GM18507 (cell line): ENCODE measurements around the gene VAMP1.
A peak's percentile ranks its signal among the peaks of the same experiment; 100 is the strongest.
"Not testable (repeated sequence)": the region's sequence is repeated elsewhere in the genome, so short reads cannot be mapped to it uniquely, and the experiment has no call there.

ENCODE experiments used
- DNase-seq: peaks from one replicate; pipeline ENCODE4 v3.0.0; 2011; ENCODE audit warnings: low read depth; ENCODE audit not compliant: insufficient read length; ENCODE audit errors: extremely low spot score
- FAIRE-seq: peaks from 2 replicates; lab custom pipeline; 2011; peaks lifted over from hg19 to GRCh38; lab: Jason Lieb, UNC

VAMP1 gene

DNA sequence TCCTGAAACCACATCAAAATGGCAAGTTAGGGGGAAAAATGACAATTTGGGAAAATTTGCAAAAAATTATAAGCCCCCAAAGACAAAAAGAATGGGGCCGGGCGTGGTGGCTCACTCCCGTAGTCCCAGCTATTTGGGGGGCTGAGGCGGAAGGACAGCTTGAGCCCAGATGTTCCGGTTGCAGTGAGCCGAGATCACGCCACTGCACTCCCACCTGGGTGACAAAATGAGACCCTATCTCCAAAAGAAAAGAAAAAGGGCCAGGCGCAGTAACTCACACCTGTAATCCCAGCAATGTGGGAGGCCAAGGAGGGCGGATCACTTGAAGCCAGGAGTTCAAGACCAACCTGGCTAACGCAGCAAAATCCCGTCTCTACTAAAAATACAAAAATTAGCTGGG lies 2.0 kb upstream of the VAMP1 start:
- no peak for FAIRE-seq
- no peak for DNase-seq

- no peak for FAIRE-seq
- no peak for DNase-seq
These were observed 1.5 kb upstream of the VAMP1 start for GRCh38 chr12:6471989-6472360.

DNA sequence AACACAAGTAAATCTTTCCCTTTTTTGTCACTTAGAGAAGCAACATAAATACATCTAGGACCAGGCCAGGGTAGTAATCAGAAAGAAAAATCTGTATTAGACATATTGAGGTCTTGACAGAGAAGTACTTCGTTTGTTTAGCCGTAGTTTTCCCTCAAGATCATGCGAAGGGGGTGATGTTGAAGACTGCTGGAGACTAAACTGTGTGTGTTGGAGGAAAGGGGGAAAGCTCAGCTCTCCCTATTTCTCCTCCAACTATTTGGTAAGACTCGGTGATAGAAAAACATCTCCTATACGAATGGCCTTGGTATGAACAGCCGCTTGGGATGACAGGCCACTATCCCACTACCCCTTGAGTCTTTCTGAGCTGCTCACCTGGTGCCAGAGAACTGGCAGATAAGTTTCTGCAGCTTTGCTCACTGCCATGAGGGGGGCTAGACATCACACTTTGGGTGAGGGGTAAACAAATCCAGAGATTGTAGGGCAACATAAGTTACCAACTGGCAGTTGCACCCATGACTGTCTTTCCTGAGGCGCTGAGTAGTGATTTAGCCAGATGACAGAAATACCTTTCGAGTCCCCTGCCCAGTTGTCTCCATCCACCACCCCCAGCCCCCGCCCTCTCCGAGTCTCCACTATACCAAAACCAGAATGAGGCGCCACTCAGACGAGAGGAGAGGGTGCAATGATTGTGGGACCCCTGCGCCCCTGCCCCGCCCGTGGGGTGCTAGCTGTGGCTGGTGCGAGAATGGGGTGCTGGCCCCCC lies 685 bp downstream of the VAMP1 start:
- no peak for FAIRE-seq
- DNase-seq = no peak

- DNase-seq (no peak), FAIRE-seq (no peak)
These were observed 1.4 kb downstream of the VAMP1 start for GRCh38 chr12:6469092-6469491.

- FAIRE-seq = no peak
- DNase-seq = no peak
These were observed 2.2 kb downstream of the VAMP1 start for GRCh38 chr12:6468283-6468575.

GRCh38 chr12:6467571-6468282 lies 2.8 kb downstream of the VAMP1 start:
- not testable (repeated sequence) for FAIRE-seq, DNase-seq

DNA sequence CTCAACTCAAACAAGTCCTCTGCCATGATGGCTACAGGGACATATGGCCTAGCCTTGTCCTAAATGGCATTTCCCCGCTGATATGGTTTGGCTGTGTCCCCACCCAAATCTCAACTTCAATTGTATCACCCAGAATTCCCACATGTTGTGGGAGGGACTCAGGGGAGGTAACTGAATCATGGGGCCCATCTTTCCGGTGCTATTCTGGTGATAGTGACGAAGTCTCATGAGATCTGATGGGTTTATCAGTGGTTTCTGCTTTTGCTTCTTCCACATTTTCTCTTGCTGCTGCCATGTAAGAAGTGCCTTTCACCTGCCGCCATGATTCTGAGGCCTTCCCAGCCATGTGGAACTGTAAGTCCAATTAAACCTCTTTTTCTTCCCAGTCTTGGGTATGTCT lies 3.7 kb downstream of the VAMP1 start:
- not testable (repeated sequence) for FAIRE-seq, DNase-seq

- no peak for DNase-seq
- FAIRE-seq = no peak
These were observed 4.3 kb downstream of the VAMP1 start for GRCh38 chr12:6466184-6466573.

- no peak for DNase-seq
- FAIRE-seq = peak; percentile 50
These were observed 4.9 kb downstream of the VAMP1 start for GRCh38 chr12:6465467-6466183.

- FAIRE-seq (no peak), DNase-seq (no peak)
These were observed 5.9 kb downstream of the VAMP1 start for GRCh38 chr12:6464531-6464930.

DNA sequence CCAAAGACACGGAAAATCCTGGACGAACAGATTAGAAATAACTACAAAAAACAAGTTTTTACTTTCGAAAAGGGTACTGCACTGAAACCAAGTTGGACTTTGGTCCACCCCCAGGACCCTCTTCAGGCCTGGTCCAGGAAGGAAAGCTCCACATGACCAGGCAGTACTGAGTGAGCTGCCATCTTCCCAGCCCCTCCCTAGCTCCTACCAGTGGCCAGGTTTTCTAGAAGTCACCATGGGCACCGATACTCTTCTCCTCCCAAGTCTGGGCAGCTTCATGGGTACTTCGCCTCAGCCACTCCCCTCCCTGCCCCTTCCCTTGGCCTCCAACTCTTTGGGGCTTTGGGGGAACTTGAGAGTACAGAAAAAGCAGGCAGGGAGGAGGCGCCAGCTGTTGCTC lies 6.6 kb downstream of the VAMP1 start:
- FAIRE-seq (no peak), DNase-seq (no peak)

DNA sequence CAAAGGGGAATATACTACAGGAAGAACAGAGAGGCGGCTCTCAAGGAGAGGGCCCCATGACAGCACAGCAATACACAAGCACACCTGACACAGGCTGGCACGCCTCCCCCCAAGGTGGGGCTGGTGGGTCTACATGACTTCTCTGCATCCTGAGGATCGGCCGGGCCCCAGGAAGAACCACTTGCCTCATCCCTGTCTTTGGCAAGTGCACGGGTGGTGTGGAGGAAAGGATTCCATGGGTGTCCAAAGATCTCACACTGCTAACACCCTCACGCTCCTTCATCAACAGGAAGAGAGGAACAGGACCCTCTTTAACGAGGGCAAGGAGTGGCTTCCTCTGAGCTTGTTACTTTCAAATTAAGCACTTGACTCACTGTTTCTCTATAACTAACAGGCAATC lies 7.3 kb downstream of the VAMP1 start:
- no peak for FAIRE-seq
- no peak for DNase-seq

- DNase-seq (no peak), FAIRE-seq (no peak)
These were observed 8.1 kb downstream of the VAMP1 start for GRCh38 chr12:6462234-6462995.

- DNase-seq = peak; percentile 77
- FAIRE-seq = peak; percentile 100
These were observed 8.9 kb downstream of the VAMP1 start for GRCh38 chr12:6461401-6462233.

- DNase-seq (no peak), FAIRE-seq (no peak)
These were observed 9.6 kb downstream of the VAMP1 start for GRCh38 chr12:6460751-6461371.

GRCh38 chr12:6459004-6459337 lies 11.5 kb downstream of the VAMP1 start:
- FAIRE-seq (no peak), DNase-seq (no peak)

DNA sequence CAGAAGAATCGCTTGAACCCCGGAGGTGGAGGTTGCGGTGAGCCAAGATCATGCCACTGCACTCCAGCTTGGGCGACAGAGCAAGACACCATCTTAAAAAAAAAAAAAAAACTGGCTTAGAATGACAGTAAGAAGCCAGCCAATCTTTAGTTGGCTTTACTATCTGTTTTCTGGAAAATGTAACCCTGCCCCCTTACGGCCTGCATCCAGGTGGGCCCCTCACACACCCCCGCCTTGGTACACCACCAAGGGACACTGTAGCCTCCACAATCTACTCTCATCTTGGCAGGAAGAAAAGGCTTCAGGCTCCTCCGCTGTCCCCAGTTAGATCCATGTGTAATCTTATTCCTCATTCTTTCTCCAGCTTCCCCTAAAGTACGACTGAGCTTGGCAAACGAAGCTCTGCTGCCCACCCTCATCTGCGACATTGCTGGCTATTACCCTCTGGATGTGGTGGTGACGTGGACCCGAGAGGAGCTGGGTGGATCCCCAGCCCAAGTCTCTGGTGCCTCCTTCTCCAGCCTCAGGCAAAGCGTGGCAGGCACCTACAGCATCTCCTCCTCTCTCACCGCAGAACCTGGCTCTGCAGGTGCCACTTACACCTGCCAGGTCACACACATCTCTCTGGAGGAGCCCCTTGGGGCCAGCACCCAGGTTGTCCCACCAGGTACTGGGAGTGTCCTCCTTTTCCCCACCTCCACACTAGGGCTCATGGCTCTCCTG lies 12.0 kb downstream of the VAMP1 start:
- FAIRE-seq (no peak), DNase-seq (no peak)

DNA sequence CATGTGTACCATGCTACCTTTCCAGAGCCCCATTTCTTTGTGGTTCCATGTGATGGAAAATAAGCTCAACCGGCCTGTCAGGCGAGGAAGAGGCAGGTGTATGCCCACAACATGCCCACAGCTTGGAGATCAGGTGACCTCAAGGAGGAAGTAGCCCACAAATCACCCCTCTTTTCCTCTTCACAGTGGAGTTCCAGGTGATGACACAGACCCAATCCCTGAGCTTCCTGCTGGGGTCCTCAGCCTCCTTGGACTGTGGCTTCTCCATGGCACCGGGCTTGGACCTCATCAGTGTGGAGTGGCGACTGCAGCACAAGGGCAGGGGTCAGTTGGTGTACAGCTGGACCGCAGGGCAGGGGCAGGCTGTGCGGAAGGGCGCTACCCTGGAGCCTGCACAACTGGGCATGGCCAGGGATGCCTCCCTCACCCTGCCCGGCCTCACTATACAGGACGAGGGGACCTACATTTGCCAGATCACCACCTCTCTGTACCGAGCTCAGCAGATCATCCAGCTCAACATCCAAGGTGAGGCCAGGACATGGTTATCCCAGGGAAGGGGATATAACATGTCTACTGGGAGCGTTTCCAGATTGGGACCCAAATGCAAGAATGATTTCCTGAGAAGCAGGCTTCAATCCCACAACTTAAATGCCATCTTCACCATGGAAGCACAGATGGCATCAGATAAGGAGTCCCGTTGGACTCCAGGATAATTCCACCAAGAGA lies 13.1 kb downstream of the VAMP1 start:
- DNase-seq (no peak), FAIRE-seq (no peak)
